Pons (tissue), 1 donor: ENCODE measurements around the gene CRAMP1.
"Not testable (repeated sequence)": the region's sequence is repeated elsewhere in the genome, so short reads cannot be mapped to it uniquely, and the experiment has no call there.

Source experiments
- DNase-seq: peaks from one replicate; pipeline ENCODE4 v3.0.0-alpha.2; 2016; ENCODE audit warnings: low spot score

Gene CRAMP1

GRCh38 chr16:1710811-1711507 is 98.8 kb downstream of the CRAMP1 start:
- DNase-seq: no peak

- DNase-seq: no peak
Measured at GRCh38 chr16:1712791-1713261, 100.7 kb downstream of the CRAMP1 start.

GRCh38 chr16:1713331-1713730 is 101.2 kb downstream of the CRAMP1 start:
- DNase-seq: no peak

DNA sequence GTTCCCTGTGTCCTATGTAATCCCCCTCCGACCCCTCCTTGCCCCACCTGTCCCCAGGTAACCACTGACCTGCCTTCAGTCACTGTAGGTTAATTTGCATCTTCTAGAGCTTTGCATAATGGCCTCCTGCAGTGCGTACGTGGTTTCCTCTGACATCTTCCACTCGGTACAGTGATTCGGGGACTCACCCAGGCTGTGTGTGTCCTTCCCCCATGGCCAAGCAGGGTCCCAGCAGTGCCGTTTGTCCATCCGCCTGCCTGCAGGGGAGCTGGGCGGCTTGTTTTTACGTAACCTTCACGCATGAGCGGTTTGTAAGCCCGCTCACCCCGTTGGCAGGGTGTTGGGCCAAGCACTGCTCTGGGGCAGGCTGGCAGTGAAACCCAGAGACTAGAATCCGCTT is 101.8 kb downstream of the CRAMP1 start:
- DNase-seq: no peak

DNA sequence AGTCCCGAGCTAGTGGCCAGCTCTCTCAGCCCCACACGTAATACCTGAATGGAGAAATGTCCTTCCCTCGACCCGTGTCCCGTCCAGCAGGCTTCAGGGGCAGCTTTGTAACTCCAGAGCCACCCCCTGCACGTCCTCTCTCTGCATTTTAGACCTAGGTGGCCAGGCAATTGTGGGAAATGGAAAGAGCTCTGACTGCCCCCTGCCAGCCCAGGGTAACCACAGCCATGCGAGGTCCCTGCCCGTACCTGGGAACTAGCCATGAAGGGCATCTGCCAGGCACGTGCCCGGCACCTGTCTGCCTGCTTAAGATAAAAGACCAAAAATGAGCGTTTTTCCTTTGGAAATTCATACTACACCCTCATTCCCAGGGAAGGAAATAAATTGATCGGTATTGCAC is 103.1 kb downstream of the CRAMP1 start:
- no peak for DNase-seq

- DNase-seq: not testable (repeated sequence)
Measured at GRCh38 chr16:1718236-1718635, 106.1 kb downstream of the CRAMP1 start.

- DNase-seq: not testable (repeated sequence)
Measured at GRCh38 chr16:1719559-1720229, 107.5 kb downstream of the CRAMP1 start.

DNA sequence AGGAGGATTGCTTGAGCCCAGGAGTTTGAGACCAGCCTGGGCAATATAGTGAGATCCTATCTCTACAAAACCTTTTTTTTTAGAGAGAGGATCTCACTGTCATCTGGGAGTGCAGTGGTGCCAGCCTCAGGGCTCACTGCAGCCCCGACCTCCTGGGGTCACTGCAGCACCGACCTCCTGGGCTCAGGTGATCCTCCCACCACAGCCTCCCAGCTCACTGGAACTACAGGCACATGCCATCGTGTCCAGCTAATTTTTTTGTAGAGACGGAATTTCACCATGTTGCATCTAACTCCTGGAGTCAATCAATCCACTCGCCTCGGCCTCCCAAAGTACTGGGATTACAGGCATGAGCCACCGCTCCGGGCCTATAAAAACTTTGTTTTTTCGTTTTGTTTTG is 109.2 kb downstream of the CRAMP1 start:
- no peak for DNase-seq

- DNase-seq: peak; percentile 69
Measured at GRCh38 chr16:1723450-1724147, 111.4 kb downstream of the CRAMP1 start.

DNA sequence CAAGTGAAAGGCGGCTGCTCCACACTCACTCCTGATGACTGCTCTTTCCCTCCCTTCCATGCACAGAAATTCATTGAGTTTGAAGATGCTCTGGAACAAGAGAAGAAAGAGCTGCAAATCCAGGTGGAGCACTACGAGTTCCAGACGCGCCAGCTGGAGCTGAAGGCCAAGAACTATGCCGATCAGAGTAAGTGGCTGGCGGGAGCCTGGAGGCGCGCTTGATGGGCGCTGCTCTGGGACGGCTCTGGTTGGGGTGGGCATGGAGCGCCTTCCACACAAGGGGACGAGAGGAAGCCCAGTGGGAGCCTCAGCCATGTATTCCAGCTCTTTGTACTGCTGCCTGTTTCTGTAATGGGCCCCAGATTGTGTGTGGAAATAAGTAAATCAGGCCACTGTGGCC is 112.3 kb downstream of the CRAMP1 start:
- DNase-seq: no peak

DNA sequence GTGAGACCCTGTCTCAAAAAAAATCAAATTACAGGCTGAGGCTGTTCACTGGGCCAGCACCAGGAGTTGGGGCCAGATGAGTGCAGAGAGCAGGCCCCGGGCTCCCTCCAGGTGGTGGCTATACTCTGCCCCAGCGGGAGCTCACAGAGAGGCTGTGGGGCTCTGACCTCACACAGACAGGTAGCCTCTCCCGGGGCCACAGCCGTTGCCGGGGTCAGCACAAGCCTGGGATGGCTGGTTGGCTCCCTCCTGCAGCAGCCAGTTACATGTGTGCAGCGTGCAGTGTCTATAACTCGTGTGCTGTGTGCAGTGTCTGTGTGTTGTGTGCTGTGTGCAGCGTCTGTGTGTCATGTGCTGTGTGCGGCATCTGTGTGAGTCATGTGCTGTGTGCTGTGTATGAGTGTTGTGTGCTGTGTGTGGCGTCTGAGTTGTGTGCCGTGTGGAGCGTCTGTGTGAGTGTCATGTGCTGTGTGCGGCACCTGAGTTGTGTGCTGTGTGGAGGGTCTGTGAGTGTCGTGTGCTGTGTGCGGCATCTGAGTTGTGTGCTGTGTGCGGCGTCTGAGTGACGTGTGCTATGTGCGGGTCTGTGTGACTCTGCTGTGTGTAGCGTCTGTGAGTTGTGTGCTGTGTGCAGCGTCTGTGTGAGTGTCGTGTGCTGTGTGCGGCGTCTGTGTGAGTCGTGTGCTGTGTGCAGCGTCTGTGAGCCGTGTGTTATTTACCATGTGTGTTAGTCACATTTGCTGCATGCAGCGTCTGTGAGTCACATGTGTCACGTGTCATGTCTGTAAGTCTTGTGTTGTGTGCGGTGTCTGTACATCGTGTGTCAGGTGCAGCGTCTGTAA is 114.7 kb downstream of the CRAMP1 start:
- DNase-seq: no peak
